HG02852 (cell line): Measurements from ENCODE around the gene POLN.

Source experiments
- ATAC-seq: cut with Tn5 transposase; IDR thresholded peaks from one replicate; pipeline ENCODE4 v1.9.1; 2021; ENCODE audit warnings: mild to moderate bottlenecking, moderate library complexity; ENCODE audit not compliant: unreplicated experiment

POLN gene

GRCh38 chr4:2241410-2242353 is at the start of gene POLN, which contains the start of gene HAUS3:
POLN (minus strand) TSS chr4:2242121; CDS start chr4:2229231, 12,890 bp downstream.
HAUS3 (minus strand) TSS chr4:2242121; CDS start chr4:2240946, 1,175 bp downstream.
- peak; percentile 88 for ATAC-seq

GRCh38 chr4:2290974-2291704 is 49.2 kb upstream of the POLN start:
- ATAC-seq: no peak

DNA sequence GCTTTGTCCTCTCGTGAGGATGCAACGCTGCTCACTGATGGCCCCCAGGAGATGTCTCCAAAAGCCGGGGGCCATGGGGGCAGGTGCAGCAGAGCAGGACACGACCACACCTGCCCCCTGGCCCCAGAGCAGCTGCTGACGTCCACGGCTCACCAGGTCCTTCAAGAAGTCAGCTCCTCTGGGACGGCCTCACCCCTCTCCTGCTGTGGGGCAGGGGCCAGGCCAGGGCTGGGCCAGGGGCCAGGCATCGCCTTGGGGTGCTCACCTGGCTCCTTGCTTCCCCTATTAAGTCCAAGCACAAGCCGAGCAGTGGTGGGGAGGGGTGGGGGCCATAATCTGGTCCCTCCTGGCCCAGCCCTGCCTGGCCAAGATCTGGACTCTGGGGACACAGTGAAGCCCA is 48.6 kb upstream of the POLN start:
- no peak for ATAC-seq

DNA sequence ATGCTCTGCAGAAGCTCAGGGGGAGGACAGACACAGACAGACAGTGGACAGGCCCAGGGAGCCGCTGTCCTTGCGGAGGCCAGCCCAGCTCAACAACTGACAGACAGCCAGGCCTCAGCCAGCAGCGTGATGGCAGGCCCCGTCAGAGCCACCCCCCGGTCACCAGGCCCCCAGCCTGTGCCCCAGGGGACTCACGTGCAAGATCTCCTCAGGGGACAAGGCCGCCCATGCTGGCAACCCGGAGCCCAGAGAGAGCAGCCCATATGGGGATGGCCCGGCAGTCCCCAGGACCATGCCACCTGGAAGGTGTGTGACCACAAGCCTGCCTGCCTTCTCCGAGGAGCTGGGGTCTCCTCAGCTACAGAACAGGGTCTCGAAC is 48.0 kb upstream of the POLN start:
- ATAC-seq: no peak

DNA sequence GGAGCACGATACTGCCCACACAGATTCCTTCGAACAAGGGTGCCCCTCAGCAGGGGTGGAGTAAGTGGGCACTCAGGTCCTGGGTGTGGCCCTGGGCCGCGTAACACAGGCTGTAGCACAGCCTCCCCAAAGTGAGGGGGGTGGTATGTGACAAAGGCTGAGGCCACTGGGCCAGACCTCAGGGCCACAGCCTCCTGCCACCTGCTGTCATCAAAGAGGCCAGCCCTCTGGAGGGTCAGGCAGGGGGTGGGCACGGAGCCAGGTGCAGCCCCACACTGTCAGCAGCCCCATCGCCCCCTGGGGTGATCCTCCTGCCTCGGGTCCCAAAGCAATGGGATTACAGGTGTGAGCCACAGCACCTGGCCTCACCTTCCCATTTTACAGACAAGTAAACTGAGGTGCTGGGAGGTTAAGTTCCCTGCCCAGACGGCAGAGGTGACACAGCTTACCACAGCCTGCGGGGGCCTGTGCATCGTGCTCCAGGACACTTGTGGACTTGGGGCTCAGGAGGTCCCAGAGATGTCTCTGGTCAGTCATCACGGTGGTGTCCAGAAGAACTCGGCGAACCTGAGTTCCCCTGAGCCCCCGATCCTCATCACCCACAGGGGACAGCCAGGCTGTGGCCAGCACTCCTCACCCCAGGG is 47.5 kb upstream of the POLN start:
- no peak for ATAC-seq

- no peak for ATAC-seq
Measured at GRCh38 chr4:2288051-2288541, 46.2 kb upstream of the POLN start.

GRCh38 chr4:2287594-2287915 is 45.6 kb upstream of the POLN start:
- no peak for ATAC-seq

DNA sequence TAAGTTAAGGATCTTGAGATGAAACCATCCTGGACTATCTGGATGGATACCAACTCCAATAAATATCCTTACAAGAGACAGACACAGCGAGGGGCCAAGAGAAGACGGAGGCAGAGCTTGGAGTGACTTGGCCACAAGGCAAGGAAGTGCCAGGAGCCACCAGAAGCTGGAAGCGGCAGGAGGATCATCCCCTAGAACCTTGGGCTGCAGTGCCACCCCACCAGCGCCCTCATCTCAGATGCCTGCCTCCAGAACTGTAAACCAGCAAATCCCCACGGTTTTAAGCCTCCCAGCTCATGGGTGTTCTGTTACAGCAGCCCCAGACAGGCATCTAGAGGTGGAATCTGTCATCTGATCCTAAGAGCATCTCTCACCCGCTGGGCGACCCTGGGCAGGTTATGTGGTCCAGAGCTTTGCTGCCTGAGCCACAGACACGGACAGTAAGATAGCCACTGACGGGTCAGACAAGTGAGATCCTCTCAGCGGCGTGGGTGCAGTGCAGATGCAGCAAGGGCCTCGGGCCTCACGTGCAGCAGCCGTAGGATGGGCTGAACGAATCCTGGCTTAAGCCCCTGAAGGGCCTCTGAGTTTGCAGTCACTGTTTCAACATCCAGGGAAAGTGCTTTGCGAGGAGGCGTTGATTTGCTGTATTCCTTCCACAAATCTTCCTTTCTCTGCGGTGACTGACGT is 45.1 kb upstream of the POLN start:
- no peak for ATAC-seq

DNA sequence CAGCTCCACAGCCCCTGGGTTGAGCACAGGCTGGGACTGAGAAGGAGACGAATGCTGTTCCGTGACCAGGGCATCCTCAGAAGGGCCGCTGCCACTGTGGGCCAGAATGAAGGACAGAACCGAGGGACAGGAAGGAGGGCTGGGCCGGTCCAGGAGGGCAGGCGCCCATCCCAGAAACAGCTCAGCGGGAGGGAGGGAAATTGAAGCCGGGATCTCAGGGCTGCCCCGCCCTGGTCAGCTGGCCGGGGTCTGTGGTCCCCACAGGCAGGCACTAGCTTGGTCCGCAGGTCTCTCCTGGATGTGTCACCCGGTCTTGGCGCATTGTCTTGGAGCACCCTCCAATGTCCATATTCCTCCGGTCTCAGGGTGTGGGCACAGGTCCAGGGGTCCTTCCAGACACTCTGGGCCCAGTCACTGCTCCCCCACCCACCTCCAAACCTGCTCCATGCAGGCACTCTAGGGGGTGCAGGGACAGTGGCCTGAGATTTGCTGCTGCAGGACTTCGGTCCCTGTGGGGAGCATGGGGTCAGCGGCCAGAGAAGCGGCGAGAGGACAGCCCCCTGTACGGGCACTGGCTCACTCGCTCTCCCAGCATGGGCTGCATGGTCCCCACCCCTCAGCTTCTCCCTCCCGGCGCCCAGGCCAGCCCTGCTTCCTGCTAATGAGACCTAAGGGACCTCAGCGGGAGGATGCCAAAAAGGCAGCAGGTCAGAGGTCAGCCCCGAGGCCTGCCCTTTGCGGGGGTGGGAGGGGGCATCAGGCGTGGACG is 43.9 kb upstream of the POLN start:
- ATAC-seq: no peak

GRCh38 chr4:2284934-2285612 is 43.2 kb upstream of the POLN start:
- no peak for ATAC-seq

DNA sequence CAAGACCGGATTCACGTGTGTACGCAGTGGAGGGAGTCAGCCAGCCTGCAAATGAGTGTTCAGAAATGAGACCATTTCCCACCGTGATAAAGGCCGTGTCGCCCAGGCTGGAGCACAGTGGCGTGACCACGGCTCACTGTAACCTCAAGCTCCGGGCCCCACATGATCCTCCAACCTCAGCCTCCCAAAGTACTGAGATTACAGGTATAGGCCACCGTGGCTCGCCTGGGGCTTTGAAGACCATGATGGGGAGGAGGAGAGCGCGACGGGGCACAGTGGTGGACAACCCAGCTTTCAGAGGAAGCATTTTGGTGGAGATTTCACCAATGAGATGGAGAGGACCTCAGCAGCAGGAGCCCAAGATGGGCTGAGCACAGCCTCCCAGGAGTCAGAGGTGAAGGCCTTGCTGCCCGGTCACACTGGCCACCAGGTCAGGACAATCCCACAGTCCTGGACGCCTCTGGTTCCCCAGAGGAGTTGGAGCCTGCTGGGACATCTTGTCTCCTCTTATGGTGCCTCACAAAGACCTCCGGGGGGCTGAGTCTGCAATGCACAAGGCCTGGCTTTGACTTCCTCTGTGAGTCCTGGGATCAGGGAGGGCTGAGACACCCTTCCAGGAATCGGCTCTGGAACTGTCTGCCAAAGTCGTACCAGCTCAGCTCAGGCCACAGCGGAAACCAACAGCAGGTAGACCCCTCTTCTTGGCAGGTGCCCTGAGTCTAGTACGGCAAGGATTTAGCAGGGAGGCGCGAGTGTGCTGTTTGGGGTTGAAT is 42.4 kb upstream of the POLN start:
- no peak for ATAC-seq

DNA sequence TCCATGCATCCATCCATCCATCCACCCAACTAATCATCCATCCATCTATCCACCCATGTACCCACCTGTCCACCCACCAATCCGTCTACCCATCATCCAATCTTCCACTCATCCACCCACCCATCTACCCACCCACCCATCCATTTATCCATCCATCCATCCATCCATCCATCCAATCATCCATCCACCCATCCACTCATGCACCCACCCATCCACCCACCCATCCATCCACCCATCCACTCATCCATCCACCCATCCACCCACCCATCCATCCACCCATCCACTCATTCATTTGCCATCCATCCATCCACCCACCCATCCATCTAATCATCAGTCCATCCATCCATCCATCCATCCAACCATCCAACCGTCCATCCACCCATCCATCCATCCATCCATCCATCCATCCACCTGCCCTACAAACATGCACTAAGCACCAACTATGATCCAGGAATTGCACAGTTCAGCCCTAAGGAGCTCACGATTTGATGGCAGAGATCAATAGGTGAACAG is 41.3 kb upstream of the POLN start:
- no peak for ATAC-seq

DNA sequence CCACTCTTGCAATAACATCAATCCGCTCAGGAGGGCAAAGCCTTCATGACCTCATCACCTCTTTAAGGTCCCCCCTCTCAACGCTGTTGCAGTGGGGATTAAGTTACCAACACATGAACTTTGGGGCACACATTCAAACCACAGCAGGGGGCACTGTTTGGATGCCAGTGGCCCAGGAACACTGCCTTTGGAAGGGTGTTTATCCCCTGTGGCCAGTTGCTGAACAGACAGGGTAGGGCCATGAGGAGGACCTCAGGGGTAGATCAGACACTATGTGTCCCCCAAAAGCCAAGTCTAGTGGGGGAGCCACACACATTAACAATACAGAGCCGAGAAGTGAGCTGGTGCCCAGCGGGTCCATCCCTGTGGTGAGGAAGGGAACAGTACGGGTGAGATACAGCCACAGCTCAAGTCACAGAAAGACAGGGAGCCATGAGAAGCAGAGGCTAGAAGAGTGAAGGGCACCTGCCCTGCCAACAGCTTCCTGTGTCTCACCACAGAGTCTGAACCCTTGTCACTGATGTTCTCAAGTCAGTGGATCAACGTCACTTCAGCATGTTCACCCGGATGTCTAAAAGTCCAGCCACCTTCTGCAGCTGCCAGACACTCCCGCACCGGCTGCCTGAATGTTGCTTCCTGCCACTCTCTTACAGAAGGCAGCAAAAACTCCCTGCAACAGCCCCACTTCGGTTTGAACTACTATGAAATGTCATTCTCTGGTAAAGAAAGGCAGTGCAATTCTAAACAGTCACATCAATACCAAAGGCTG is 39.8 kb upstream of the POLN start:
- peak; percentile 51 for ATAC-seq

- no peak for ATAC-seq
Measured at GRCh38 chr4:2280531-2281300, 38.8 kb upstream of the POLN start.

- ATAC-seq: no peak
Measured at GRCh38 chr4:2277956-2278355, 36.0 kb upstream of the POLN start.

DNA sequence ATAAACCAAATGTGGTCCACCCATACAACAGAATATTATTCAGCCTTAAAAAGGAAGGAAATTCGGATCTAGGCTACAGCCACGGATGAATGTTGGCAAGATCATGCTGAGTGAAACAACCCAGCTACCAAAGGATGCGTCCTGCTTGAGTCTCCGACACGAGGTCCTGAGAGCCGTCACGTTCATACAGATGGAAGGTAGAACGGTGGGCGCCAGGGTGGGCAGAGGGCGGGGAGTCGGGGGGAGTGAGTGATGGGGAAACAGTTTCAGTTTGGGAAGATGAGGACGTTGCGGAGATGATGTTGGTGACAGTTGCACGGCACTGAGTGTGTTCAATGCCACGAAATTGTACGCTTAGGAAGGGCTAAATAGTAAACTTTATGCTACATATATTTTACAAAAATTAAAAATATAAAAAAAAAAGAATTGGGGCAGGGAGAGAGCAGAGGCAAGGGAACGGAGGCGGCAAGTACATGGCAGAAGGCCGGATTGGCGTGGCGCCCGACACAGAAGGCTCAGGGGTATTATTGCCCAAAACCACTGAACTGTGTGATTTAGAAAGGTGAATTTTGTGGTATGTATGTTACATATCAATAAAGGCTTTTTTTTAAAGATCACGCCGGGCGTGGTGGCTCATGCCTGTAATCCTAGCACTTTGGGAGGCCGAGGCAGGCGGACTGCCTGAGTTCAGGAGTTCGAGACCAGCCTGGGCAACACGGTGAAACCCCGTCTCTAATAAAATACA is 34.8 kb upstream of the POLN start:
- ATAC-seq: no peak
